ENCODE measurements around the gene LINC00632. TPM values are rescaled to one million over a fixed set of nuclear protein-coding genes. Genes with fewer than 3 reads are reported as not detected.

The LINC00632 gene
- total and polyA plus RNA-seq, 2 donors (not counting 1 experiment from before 2014, with no cell fraction given) = not detected

DNA sequence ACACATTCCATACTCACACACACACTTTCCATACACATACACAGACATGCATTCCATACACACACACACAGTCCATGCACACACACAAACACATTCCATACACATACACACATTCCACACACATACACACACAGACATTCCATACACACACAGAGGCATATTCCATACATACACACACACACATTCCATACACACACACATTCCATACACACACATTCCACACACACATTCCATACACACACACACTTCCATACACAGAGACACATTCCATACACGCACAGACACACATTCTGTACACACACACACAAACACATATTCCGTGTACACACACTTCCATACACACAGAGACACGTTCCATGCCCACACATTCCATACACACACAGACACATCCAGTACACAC, 14.8 kb downstream of the LINC00632 start:
- no peak for ATAC-seq (ENCODE audit: low read depth)
- 96% methylated on average over 2 of the region's 3 CpGs for WGBS (ENCODE audit: insufficient coverage)

DNA sequence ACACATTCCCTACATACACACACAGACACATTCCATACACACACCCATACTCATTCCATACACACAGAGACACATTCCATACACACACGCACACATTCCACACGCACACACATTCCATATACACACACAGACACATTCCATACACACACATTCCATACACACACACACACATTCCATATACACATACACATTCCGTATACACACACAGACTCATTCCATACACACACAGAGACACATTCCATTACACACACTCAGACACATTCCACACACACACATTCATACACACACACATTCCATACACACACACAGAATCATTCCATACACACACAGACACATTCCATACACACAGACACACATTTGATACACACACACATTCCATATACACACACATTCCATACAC, 15.2 kb downstream of the LINC00632 start:
- POLR2A ChIA-PET = no interaction called here
- Histone ChIP-seq H3K27ac (ENCODE audit: low read length in 2 of 2) (no peak overlapping the region), H3K4me3 (ENCODE audit: control extremely low read depth in 1 of 5, extremely low read depth in 1 of 5, insufficient read depth in 1 of 5, low read depth in 2 of 5, low read length in 4 of 5) (no peak overlapping the region), H3K9ac (ENCODE audit: low read length) (no peak overlapping the region), H3K27me3 (replicated peaks in 1 of 4; ENCODE audit: control extremely low read depth in 1 of 4, control insufficient read depth in 3 of 4, insufficient read depth in 4 of 4, low read length in 3 of 4) (no peaks in the 10 kb centered on the region), H3K9me3 (ENCODE audit: control extremely low read depth in 1 of 3, control insufficient read depth in 2 of 3, insufficient read depth in 1 of 3, low read length in 2 of 3) (no peaks in the 10 kb centered on the region), H3K36me3 (replicated peaks in 1 of 2; ENCODE audit: control extremely low read depth in 1 of 2, control insufficient read depth in 1 of 2, extremely low read depth in 1 of 2, insufficient read depth in 2 of 2, low read length in 1 of 2) (no peaks in the 10 kb centered on the region), H4K20me1 (ENCODE audit: control insufficient read depth, insufficient read depth, low read length, poor library complexity, severe bottlenecking) (no peaks in the 10 kb centered on the region), H3K4me1 (ENCODE audit: control insufficient read depth in 2 of 2, insufficient read depth in 2 of 2, low read length in 2 of 2) (no peaks in the 10 kb centered on the region), H3K79me2 (ENCODE audit: control insufficient read depth, insufficient read depth, low read length) (no peaks in the 10 kb centered on the region), H3K4me2 (replicated peaks; ENCODE audit: low read depth, low read length, poor library complexity, severe bottlenecking) (no peak overlapping the region), H2AFZ (ENCODE audit: insufficient read depth, low read depth, low read length, poor library complexity, severe bottlenecking) (no peak overlapping the region)
- WGBS (ENCODE audit: insufficient coverage) = 100% methylated on average over 3 of the region's 3 CpGs
- intact Hi-C loops (cut with micrococcal nuclease) = no loop called here
- no peak overlapping the region for H3K27ac Mint-ChIP-seq
- no peaks in the 10 kb centered on the region for H3K4me1 Mint-ChIP-seq
- no peaks in the 10 kb centered on the region for H3K9me3 Mint-ChIP-seq (ENCODE audit: insufficient read depth)
- ATAC-seq (ENCODE audit: low read depth) = no peak
- no peaks in the 10 kb centered on the region for H3K27me3 Mint-ChIP-seq
- no peak for DNase-seq
- no peak overlapping the region for H3K4me3 Mint-ChIP-seq
- TF ChIP-seq CTCF (IDR thresholded peaks at IDR 0.05) = no peak
- CTCF ChIA-PET = no interaction called here

More for the DNA sequence above, 14.8 kb downstream of the LINC00632 start:
- Histone ChIP-seq H3K9me3 (ENCODE audit: control extremely low read depth in 1 of 3, control insufficient read depth in 2 of 3, insufficient read depth in 1 of 3, low read length in 2 of 3) (no peaks in the 10 kb centered on the region), H3K9ac (ENCODE audit: low read length) (no peak overlapping the region), H3K27ac (ENCODE audit: low read length in 2 of 2) (no peak overlapping the region), H4K20me1 (ENCODE audit: control insufficient read depth, insufficient read depth, low read length, poor library complexity, severe bottlenecking) (no peaks in the 10 kb centered on the region), H2AFZ (ENCODE audit: insufficient read depth, low read depth, low read length, poor library complexity, severe bottlenecking) (no peak overlapping the region), H3K27me3 (replicated peaks in 1 of 4; ENCODE audit: control extremely low read depth in 1 of 4, control insufficient read depth in 3 of 4, insufficient read depth in 4 of 4, low read length in 3 of 4) (no peaks in the 10 kb centered on the region), H3K79me2 (ENCODE audit: control insufficient read depth, insufficient read depth, low read length) (no peaks in the 10 kb centered on the region), H3K4me1 (ENCODE audit: control insufficient read depth in 2 of 2, insufficient read depth in 2 of 2, low read length in 2 of 2) (no peaks in the 10 kb centered on the region), H3K4me2 (replicated peaks; ENCODE audit: low read depth, low read length, poor library complexity, severe bottlenecking) (no peak overlapping the region), H3K36me3 (replicated peaks in 1 of 2; ENCODE audit: control extremely low read depth in 1 of 2, control insufficient read depth in 1 of 2, extremely low read depth in 1 of 2, insufficient read depth in 2 of 2, low read length in 1 of 2) (no peaks in the 10 kb centered on the region), H3K4me3 (ENCODE audit: control extremely low read depth in 1 of 5, extremely low read depth in 1 of 5, insufficient read depth in 1 of 5, low read depth in 2 of 5, low read length in 4 of 5) (no peak overlapping the region)
- ChIA-PET POLR2A (no interaction called here), CTCF (no interaction called here)
- no peak for TF ChIP-seq EZH2 (IDR thresholded peaks at IDR 0.05; ENCODE audit: borderline replicate concordance, insufficient read depth, low read depth, low read length, poor library complexity, severe bottlenecking)
- no peak for TF ChIP-seq CTCF (IDR thresholded peaks at IDR 0.05)
- Mint-ChIP-seq H3K27ac (no peak overlapping the region), H3K9me3 (ENCODE audit: insufficient read depth) (no peaks in the 10 kb centered on the region), H3K4me1 (no peaks in the 10 kb centered on the region), H3K4me3 (no peak overlapping the region), H3K27me3 (no peaks in the 10 kb centered on the region)
- no peak for DNase-seq
- intact Hi-C loops (cut with micrococcal nuclease) = no loop called here

Data from B cell (primary cell).